HG03025 (cell line): ENCODE data around the gene ACTL6B.

Source experiments
- ATAC-seq: cut with Tn5 transposase; IDR thresholded peaks from one replicate; pipeline ENCODE4 v1.9.1; 2021; ENCODE audit warnings: mild to moderate bottlenecking, moderate library complexity; ENCODE audit not compliant: unreplicated experiment, low FRiP score

The ACTL6B gene

DNA sequence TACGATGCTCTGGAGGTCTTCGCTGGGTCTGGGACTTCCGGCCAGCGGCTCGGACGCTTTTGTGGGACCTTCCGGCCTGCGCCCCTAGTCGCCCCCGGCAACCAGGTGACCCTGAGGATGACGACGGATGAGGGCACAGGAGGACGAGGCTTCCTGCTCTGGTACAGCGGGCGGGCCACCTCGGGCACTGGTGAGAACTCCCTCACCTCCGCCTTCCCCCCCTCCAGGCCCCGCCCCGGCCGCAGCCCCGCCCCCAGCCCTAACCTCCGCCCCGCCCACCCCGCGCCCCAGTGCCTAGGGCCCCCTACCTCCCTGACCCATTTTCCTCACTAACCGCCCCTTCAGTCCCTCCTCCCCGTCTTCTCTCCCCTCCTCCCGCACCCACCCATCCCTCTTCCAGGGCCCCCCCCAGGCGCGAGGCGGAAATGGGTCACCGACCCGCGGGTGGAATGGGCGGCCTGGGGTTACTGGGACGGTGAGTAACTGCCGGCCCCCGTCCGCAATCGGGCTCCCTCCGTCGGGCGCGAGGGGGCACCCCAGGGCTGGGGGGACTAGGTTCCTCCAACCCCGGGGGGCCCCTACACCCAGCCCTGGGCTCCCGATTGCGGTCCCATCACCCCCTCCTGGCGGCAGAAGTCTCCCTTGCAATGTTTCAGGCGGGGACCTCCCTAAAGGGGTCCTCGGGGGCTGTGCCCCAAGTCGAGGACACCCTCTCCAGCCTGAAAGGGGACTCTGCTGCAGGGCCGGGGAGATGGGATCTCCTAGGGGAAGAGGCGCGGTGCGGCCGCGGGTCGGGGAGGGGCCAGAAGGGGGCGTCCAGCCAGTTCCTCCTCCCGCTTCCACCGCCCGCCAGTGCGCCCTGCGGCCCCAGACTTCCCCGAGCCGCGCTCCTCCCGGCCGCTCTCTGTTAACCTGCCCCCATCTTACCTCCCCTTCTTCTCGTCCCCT lies 51.9 kb downstream of the ACTL6B start:
- ATAC-seq = peak; percentile 39

GRCh38 chr7:100603726-100604027 lies 52.6 kb downstream of the ACTL6B start:
- no peak for ATAC-seq

GRCh38 chr7:100602889-100603725 lies 53.1 kb downstream of the ACTL6B start:
- ATAC-seq = no peak

- no peak for ATAC-seq
These were observed 55.6 kb downstream of the ACTL6B start for GRCh38 chr7:100600730-100601038.

- ATAC-seq = no peak
These were observed 56.1 kb downstream of the ACTL6B start for GRCh38 chr7:100599911-100600729.

- ATAC-seq = no peak
These were observed 57.8 kb downstream of the ACTL6B start for GRCh38 chr7:100598425-100598824.

DNA sequence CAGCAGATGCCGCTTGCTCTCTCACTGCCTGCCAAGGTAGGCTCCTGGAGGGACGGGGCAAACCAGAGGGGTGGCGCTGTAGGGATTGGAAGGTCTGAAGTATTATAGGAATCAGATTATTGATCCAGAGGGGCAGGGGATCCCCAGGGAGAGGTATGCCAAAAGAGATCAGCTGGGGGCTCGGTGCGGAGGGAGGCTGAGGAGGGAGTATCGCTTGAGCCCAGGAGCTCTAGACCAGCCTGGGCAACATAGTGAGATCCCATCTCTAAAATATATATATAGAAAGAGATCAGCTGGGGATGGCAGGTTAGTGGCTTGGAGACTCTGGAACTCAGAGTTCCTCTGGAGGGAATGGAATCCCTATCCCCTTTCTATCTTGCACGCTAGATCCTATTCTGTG lies 61.1 kb downstream of the ACTL6B start:
- no peak for ATAC-seq
